KOPT-K1 (cell line): ENCODE results near the gene RPS3.

ENCODE experiments used
- H3K27ac ChIP-seq: fragments of 200-600 bp; sonication (generic); 2 replicates; pipeline ENCODE4 v1.5.1; 2016; ENCODE audit warnings: antibody characterized with exemption, mild to moderate bottlenecking, low read depth, low read length; ENCODE audit not compliant: poor library complexity, severe bottlenecking
- H3K36me3 ChIP-seq: fragments of 200-600 bp; sonication (generic); 2 replicates; pipeline ENCODE4 v1.5.1; 2017; ENCODE audit warnings: antibody characterized with exemption, mild to moderate bottlenecking, low read length, moderate library complexity; ENCODE audit not compliant: insufficient read depth
- H3K9me3 ChIP-seq: fragments of 200-600 bp; sonication (generic); 2 replicates; pipeline ENCODE4 v1.5.1; 2017; ENCODE audit warnings: antibody characterized with exemption, low read length, mild to moderate bottlenecking; ENCODE audit not compliant: insufficient read depth, poor library complexity, severe bottlenecking

The RPS3 gene

GRCh38 chr11:75447415-75447814 is 48.1 kb downstream of the RPS3 start:
- H3K9me3 ChIP-seq: no peaks in the 10 kb centered on the region

GRCh38 chr11:75449271-75449670 is 50.0 kb downstream of the RPS3 start:
- H3K36me3 ChIP-seq: no peaks in the 10 kb centered on the region; the same call in 1 of the 2 replicates
- no peak overlapping the region for H3K27ac ChIP-seq
- no peaks in the 10 kb centered on the region for H3K9me3 ChIP-seq

More at GRCh38 chr11:75447415-75447814, 48.1 kb downstream of the RPS3 start:
- Histone ChIP-seq H3K36me3 (no peaks in the 10 kb centered on the region; the same call in 1 of the 2 replicates), H3K27ac (no peak overlapping the region)

GRCh38 chr11:75449776-75450175 is 50.5 kb downstream of the RPS3 start:
- H3K36me3 ChIP-seq: no peaks in the 10 kb centered on the region; the same call in 1 of the 2 replicates
- no peaks in the 10 kb centered on the region for H3K9me3 ChIP-seq
- H3K27ac ChIP-seq: no peak overlapping the region

- H3K9me3 ChIP-seq: no peaks in the 10 kb centered on the region
- no peaks in the 10 kb centered on the region; the same call in 1 of the 2 replicates for H3K36me3 ChIP-seq
- H3K27ac ChIP-seq: no peak overlapping the region
Measured at GRCh38 chr11:75450236-75450635, 50.9 kb downstream of the RPS3 start.

- H3K9me3 ChIP-seq: no peaks in the 10 kb centered on the region
- no peak overlapping the region for H3K27ac ChIP-seq
- no peaks in the 10 kb centered on the region; the same call in 1 of the 2 replicates for H3K36me3 ChIP-seq
Measured at GRCh38 chr11:75450826-75451821, 51.8 kb downstream of the RPS3 start.

- Histone ChIP-seq H3K9me3 (no peaks in the 10 kb centered on the region), H3K36me3 (no peaks in the 10 kb centered on the region; the same call in 1 of the 2 replicates), H3K27ac (no peak overlapping the region)
Measured at GRCh38 chr11:75453916-75454655, 54.8 kb downstream of the RPS3 start.

- Histone ChIP-seq H3K36me3 (no peaks in the 10 kb centered on the region; the same call in 1 of the 2 replicates), H3K27ac (no peak overlapping the region), H3K9me3 (no peaks in the 10 kb centered on the region)
Measured at GRCh38 chr11:75454987-75455386, 55.7 kb downstream of the RPS3 start.
